ENCODE measurements around the gene SPINK13.
"Not testable (repeated sequence)": the region's sequence is repeated elsewhere in the genome, so short reads cannot be mapped to it uniquely, and the experiment has no call there.

The SPINK13 gene

GRCh38 chr5:148238418-148238794, 30.2 kb upstream of the SPINK13 start, which contains the start of gene MARCOL:
TSS of gene MARCOL (plus strand) at chr5:148238525. CDS start at chr5:148238598, 73 bp downstream.
- H3K27ac ChIP-seq: no peak within 1 kb of the TSS

GRCh38 chr5:148248894-148249293, 19.7 kb upstream of the SPINK13 start:
- no peak overlapping the region for H3K27ac ChIP-seq
- TF ChIP-seq CTCF (IDR thresholded peaks at IDR 0.05): no peak
- no peak for TF ChIP-seq ZFX (IDR thresholded peaks at IDR 0.05; ENCODE audit: borderline replicate concordance)

More at GRCh38 chr5:148238418-148238794, 30.2 kb upstream of the SPINK13 start, which contains the start of gene MARCOL:
- TF ChIP-seq ZFX (IDR thresholded peaks at IDR 0.05; ENCODE audit: borderline replicate concordance) (no peak), CTCF (IDR thresholded peaks at IDR 0.05) (no peak)

DNA sequence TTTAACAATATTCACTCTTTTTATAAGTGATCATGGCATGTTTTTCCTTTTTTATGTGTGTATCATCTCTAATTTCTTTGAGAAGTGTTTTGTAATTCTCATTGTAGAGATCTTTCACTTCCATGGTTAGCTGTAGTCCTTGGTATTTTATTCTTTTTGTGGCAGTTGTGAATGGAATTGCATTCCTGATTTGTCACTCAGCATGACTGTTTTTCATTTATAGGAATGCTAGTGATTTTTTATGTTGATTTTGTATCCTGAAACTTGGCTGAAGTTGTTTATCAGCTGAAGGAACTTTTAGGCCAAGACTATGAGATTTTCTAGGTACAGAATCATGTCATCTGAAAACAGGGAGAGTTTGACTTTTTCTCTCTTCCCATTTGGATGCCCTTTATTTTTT, 13.1 kb upstream of the SPINK13 start:
- H3K27ac ChIP-seq: no peak overlapping the region
- TF ChIP-seq ZFX (IDR thresholded peaks at IDR 0.05; ENCODE audit: borderline replicate concordance) (no peak), CTCF (IDR thresholded peaks at IDR 0.05) (no peak)

DNA sequence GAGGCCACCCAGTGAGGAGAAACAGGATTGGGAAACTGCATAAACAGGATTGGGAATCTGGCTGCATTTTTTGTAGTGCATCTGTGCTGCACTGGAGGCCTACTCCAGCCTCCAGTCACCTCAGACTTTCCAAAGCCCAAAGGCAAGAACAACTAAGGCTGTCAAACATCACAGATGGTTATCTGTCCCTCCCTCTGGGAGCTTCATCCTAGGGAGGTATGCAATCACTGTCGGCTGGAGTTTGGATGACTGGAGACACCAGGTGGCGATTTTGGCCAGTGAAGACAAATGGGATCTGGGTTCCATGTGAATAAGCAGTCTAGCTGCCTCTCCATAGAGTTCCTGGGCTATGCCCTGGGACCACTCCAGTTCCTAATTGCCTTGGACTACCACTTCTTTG, 9.3 kb upstream of the SPINK13 start:
- no peak overlapping the region for H3K27ac ChIP-seq
- TF ChIP-seq CTCF (IDR thresholded peaks at IDR 0.05) (no peak), ZFX (IDR thresholded peaks at IDR 0.05; ENCODE audit: borderline replicate concordance) (no peak)

DNA sequence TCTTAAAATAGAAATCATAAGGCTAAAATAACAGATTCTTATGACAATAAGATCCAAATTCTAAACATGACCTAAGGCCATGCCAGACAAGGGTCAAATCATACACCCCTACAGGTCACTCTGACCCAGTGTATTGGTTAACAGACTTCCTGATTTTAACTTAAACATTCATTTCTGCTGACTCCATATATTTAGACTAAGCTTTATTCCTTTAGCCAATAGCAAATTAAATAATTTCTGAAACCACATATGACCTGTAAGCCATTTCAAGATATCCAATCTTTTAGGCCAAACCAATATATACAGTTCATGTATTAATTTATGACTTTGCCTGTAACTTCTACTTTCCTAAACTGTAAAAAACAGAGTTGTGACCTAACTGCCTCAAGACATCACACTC, 7.4 kb upstream of the SPINK13 start:
- no peak for TF ChIP-seq ZFX (IDR thresholded peaks at IDR 0.05; ENCODE audit: borderline replicate concordance)
- TF ChIP-seq CTCF (IDR thresholded peaks at IDR 0.05): no peak
- H3K27ac ChIP-seq: no peak overlapping the region

DNA sequence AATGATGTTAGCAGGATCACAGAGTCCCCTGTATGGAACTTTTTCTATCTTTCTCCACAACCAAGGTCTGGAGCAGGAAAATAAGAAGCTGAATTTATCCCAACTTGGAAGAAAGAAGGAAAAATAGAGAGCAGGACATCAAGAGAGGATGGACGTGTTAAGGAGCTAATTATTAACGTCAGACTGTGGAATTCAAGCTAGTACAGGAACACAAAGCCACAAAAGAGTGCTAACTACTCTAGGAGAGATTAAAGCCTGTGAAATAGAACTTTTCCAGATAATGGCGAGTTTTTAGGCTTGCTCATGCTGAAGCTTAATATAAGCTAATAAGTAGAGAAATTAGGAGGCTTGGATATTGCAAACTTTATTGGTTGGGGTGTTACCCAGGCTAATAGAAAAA, 632 bp upstream of the SPINK13 start:
- TF ChIP-seq ZFX (IDR thresholded peaks at IDR 0.05; ENCODE audit: borderline replicate concordance) (no peak), CTCF (IDR thresholded peaks at IDR 0.05) (no peak)
- H3K27ac ChIP-seq: no peak overlapping the region

DNA sequence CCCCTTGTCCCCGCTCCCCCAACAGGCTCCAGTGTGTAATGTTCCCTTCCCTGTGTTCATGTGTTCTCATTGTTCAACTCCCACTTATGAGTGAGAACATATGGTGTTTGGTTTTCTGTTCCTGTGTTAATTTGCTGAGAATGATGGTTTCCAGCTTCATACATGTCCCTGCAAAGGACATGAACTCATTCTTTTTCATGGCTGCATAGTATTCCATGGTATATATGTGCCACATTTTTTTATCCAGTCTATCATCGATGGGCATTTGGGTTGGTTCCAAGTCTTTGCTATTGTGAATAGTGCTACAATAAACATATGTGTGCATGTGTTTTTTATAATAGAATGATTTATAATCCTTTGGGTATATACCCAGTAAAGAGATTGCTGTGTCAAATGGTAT, 6.5 kb downstream of the SPINK13 start:
- not testable (repeated sequence) for H3K27ac ChIP-seq

DNA sequence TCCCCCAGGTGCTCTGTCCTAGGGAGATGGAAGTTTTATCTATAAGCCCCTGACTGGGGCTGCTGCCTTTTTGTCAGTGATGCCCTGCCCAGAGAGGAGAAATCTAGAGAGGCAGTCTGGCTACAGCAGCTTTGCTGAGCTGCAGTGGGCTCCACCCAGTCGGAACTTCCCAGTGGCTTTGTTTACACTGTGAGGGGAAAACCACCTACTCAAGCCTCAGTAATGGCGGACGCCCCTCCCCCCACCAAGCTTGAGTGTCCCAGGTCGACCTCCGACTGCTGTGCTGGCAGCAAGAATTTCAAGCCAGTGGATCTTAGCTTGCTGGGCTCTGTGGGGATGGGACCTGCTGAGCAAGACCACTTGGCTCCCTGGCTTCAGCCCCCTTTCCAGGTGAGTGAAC, 12.3 kb downstream of the SPINK13 start:
- H3K27ac ChIP-seq: not testable (repeated sequence)

DNA sequence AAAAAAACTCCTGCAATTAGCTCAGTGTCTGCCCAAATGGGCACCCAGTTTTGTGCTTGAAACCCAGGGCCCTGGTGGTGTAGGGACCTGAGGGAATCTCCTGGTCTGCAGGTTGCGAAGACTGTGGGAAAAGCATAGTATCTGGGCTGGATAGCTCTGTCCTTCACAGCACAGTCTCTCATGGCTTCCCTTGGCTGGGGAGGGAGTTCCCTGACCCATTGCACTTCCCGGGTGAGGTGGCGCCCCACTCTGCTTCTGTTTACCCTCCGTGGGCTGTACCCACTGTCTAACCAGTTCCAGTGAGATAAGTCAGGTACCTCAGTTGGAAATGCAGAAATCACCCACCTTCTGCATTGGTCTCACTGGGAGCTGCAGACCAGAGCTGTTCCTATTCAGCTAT, 12.7 kb downstream of the SPINK13 start:
- H3K27ac ChIP-seq: not testable (repeated sequence)

Measured in 22Rv1 (cell line).